NCI-H1436 (cell line): ENCODE measurements around the gene POU3F4.
A peak's percentile ranks its signal among the peaks of the same experiment; 100 is the strongest.

Source experiments
- DNase-seq: peaks from one replicate; lab custom pipeline; 2025; lab: John Stamatoyannopoulos, UW

POU3F4 gene

GRCh38 chrX:83508006-83508405, at the start of gene POU3F4:
Gene POU3F4, plus strand, starts transcription at chrX:83508290. Its CDS starts 35 bp downstream, at chrX:83508325.
- DNase-seq = no peak

- peak; percentile 8 for DNase-seq
Observed at GRCh38 chrX:83469551-83469950, 38.5 kb upstream of the POU3F4 start.

GRCh38 chrX:83495898-83496297, 12.2 kb upstream of the POU3F4 start:
- DNase-seq = no peak

- DNase-seq = no peak
Observed at GRCh38 chrX:83501003-83501402, 7.1 kb upstream of the POU3F4 start.

GRCh38 chrX:83501530-83501929, 6.6 kb upstream of the POU3F4 start:
- DNase-seq = no peak

- DNase-seq = no peak
Observed at GRCh38 chrX:83504721-83505479, 3.2 kb upstream of the POU3F4 start.

- no peak for DNase-seq
Observed at GRCh38 chrX:83508526-83509253, 600 bp downstream of the POU3F4 start.

- no peak for DNase-seq
Observed at GRCh38 chrX:83509254-83509801, 1.2 kb downstream of the POU3F4 start.

- no peak for DNase-seq
Observed at GRCh38 chrX:83510510-83511062, 2.5 kb downstream of the POU3F4 start.

GRCh38 chrX:83511208-83511607, 3.1 kb downstream of the POU3F4 start:
- DNase-seq = no peak

GRCh38 chrX:83512111-83512510, 4.0 kb downstream of the POU3F4 start:
- no peak for DNase-seq

- no peak for DNase-seq
Observed at GRCh38 chrX:83516597-83516996, 8.5 kb downstream of the POU3F4 start.

- DNase-seq = no peak
Observed at GRCh38 chrX:83521905-83522304, 13.8 kb downstream of the POU3F4 start.

- no peak for DNase-seq
Observed at GRCh38 chrX:83529950-83530349, 21.9 kb downstream of the POU3F4 start.

GRCh38 chrX:83535417-83536196, 27.5 kb downstream of the POU3F4 start:
- DNase-seq = no peak
